SU-DHL-6 (cell line): ENCODE data around the gene COL5A1.

Experiments used
- CTCF ChIP-seq: fragments of 200-600 bp; sonication (generic); IDR thresholded peaks from one replicate; pipeline ENCODE4 v1.5.1; 2017; ENCODE audit warnings: antibody characterized with exemption, mild to moderate bottlenecking, low read length, moderate library complexity; ENCODE audit not compliant: insufficient read depth, poor library complexity, severe bottlenecking
- EZH2phosphoT487 ChIP-seq: fragments of 200-600 bp; sonication (generic), shearing (Covaris generic); conservative IDR thresholded peaks from 2 replicates; pipeline ENCODE4 v1.6.1; 2018; ENCODE audit warnings: mild to moderate bottlenecking, antibody characterized with exemption, low read length, moderate library complexity, mixed read lengths

GRCh38 chr9:134753191-134753590 lies 111.6 kb downstream of the COL5A1 start:
- no peak for TF ChIP-seq CTCF
- TF ChIP-seq EZH2phosphoT487 = no peak
